OCI-LY7 (cell line): ENCODE measurements around the gene DDAH2. TPM values are rescaled to one million over a fixed set of nuclear protein-coding genes. Genes with fewer than 3 reads are reported as not detected.
A peak's percentile ranks its signal among the peaks of the same experiment; 100 is the strongest.

Source experiments
- BruUV-seq: library from RNA; stranded (reverse); fragments of 400-500 nt; replicated peaks from 2 replicates; lab custom pipeline; 2021; lab: Mats Ljungman, UMichigan
- CTCF ChIA-PET: fragments of 300-600 bp; sonication (Branson Sonifier 250); formaldehyde crosslinking; loops from one replicate; lab custom pipeline; 2022; ENCODE audit warnings: antibody characterized with exemption; ENCODE audit not compliant: unreplicated experiment; lab: Charles Lee
- POLR2A ChIA-PET: fragments of 300-600 bp; sonication (Branson Sonifier 250); formaldehyde crosslinking; loops from one replicate; lab custom pipeline; 2022; ENCODE audit warnings: antibody characterized with exemption; lab: Charles Lee
- DNase-seq: peaks from one replicate; pipeline ENCODE4 v3.0.0-alpha.2; 2015; ENCODE audit warnings: low spot score
- H2AFZ ChIP-seq: fragments of 200-600 bp; sonication (generic), shearing (Covaris generic); 2 replicates; pipeline ENCODE4 v1.6.1; 2014; ENCODE audit warnings: mild to moderate bottlenecking, antibody characterized with exemption, low read length, moderate library complexity
- H3K27ac ChIP-seq: fragments of 200-600 bp; sonication (generic); 2 replicates; pipeline ENCODE4 v1.5.1; 2014; ENCODE audit warnings: mixed run types, low read depth, mild to moderate bottlenecking, moderate library complexity, low read length, inconsistent platforms; ENCODE audit not compliant: poor library complexity, severe bottlenecking
- H3K36me3 ChIP-seq: fragments of 200-600 bp; sonication (generic); 2 replicates; pipeline ENCODE4 v1.6.1; 2014; ENCODE audit warnings: mild to moderate bottlenecking, antibody characterized with exemption, low read length, moderate library complexity, mixed read lengths; ENCODE audit not compliant: insufficient read depth
- H3K4me1 ChIP-seq: fragments of 200-600 bp; sonication (generic); 2 replicates; pipeline ENCODE4 v1.5.1; 2014; ENCODE audit warnings: mild to moderate bottlenecking, low read length; ENCODE audit not compliant: insufficient read depth, poor library complexity, severe bottlenecking
- H3K4me2 ChIP-seq: fragments of 200-600 bp; sonication (generic); 2 replicates; pipeline ENCODE4 v1.6.1; 2014; ENCODE audit warnings: mild to moderate bottlenecking, low read length
- H3K4me3 ChIP-seq: fragments of 200-600 bp; sonication (generic); 2 replicates; pipeline ENCODE4 v1.5.1; 2014; ENCODE audit warnings: mild to moderate bottlenecking, low read depth, low read length; ENCODE audit not compliant: poor library complexity, severe bottlenecking
- H3K79me2 ChIP-seq: fragments of 200-600 bp; sonication (generic); 2 replicates; pipeline ENCODE4 v1.6.1; 2016; ENCODE audit warnings: low read depth, mild to moderate bottlenecking, low read length, moderate library complexity, mixed read lengths; ENCODE audit not compliant: insufficient read depth
- H3K9me2 ChIP-seq: fragments of 200-600 bp; sonication (generic); 2 replicates; pipeline ENCODE4 v1.6.1; 2016; ENCODE audit warnings: mild to moderate bottlenecking, low read length, mixed read lengths; ENCODE audit not compliant: insufficient read depth
- H3K9me3 ChIP-seq: fragments of 200-600 bp; sonication (generic); 2 replicates; pipeline ENCODE4 v1.6.1; 2014; ENCODE audit warnings: mild to moderate bottlenecking, mixed run types, low read length, mixed read lengths
- H4K20me1 ChIP-seq: fragments of 200-600 bp; sonication (generic); 2 replicates; pipeline ENCODE4 v1.6.1; 2014; ENCODE audit warnings: mild to moderate bottlenecking, antibody characterized with exemption, low read length, moderate library complexity, mixed read lengths; ENCODE audit not compliant: insufficient read depth
- CTCF ChIP-seq: fragments of 200-600 bp; sonication (generic); conservative IDR thresholded peaks from 2 replicates; pipeline ENCODE4 v1.5.1; 2014; ENCODE audit warnings: mild to moderate bottlenecking, antibody characterized with exemption, low read length, moderate library complexity, mixed read lengths
- EZH2phosphoT487 ChIP-seq: fragments of 200-600 bp; sonication (generic); IDR thresholded peaks from 2 replicates; pipeline ENCODE4 v1.6.1; 2018; ENCODE audit warnings: low read depth, borderline replicate concordance, mild to moderate bottlenecking, mixed run types, antibody characterized with exemption, low read length, moderate library complexity, mixed read lengths
- intact Hi-C: fragments of 100-400 bp; cut with micrococcal nuclease; formaldehyde crosslinking; loops from one replicate; pipeline ENCODE4 v1.10.0; 2022; ENCODE audit not compliant: unreplicated experiment
- total RNA-seq, 2 experiments: library from RNA; depleted of rRNA in 1 of 2; stranded (reverse); fragments of >200 nt in 1 of 2; shearing (Covaris generic) in 1 of 2; gene quantifications; 2 replicates each; pipeline ENCODE4 v1.2.3, GENCODE V29; 2014 to 2022

DDAH2 gene
- total RNA-seq, 2 experiments from 2014 or later: 14.0 to 20.4 TPM

- H3K79me2 ChIP-seq: no peaks in the 10 kb centered on the region
- no peaks in the 10 kb centered on the region for H4K20me1 ChIP-seq
- intact Hi-C loops: loop anchor here (10.0 kb wide), 2 partner anchors 205 to 465 kb away; partner anchors contain the start of gene EHMT2
- no peak overlapping the region for H3K27ac ChIP-seq
- peak overlapping the region; percentile 28 for H3K4me2 ChIP-seq
- no peak overlapping the region for H2AFZ ChIP-seq
- ChIA-PET CTCF (interaction anchor here (0.5 to 0.6 kb wide), 2 partner anchors 21 to 80 kb away, joined by 3 to 5 read pairs; no protein-coding TSS in a partner anchor), POLR2A (interaction anchor here (0.6 to 1.4 kb wide), 3 partner anchors 9 to 51 kb away, joined by 3 to 4 read pairs (median 3); no protein-coding TSS in a partner anchor)
- DNase-seq: no peak
- H3K4me1 ChIP-seq: peaks cover 12% of the 10 kb centered on the region
- no peaks in the 10 kb centered on the region for H3K9me3 ChIP-seq
- H3K4me3 ChIP-seq: no peak overlapping the region
- H3K36me3 ChIP-seq: peaks cover 70% of the 10 kb centered on the region
- TF ChIP-seq CTCF (peak; percentile 73), EZH2phosphoT487 (no peak)
- BruUV-seq: no TSS peak
- no peaks in the 10 kb centered on the region for H3K9me2 ChIP-seq
Observed at GRCh38 chr6:31689249-31690110, 39.6 kb downstream of the DDAH2 start.

- H3K9me2 ChIP-seq: no peaks in the 10 kb centered on the region
- H3K27ac ChIP-seq: no peak overlapping the region
- TF ChIP-seq CTCF (no peak), EZH2phosphoT487 (no peak)
- no peak overlapping the region for H3K4me2 ChIP-seq
- intact Hi-C loops: loop anchor here (10.0 kb wide), 2 partner anchors 207 to 463 kb away; partner anchors contain the start of gene EHMT2
- CTCF ChIA-PET: no interaction called here
- H4K20me1 ChIP-seq: no peaks in the 10 kb centered on the region
- no peak for DNase-seq
- no peaks in the 10 kb centered on the region for H3K79me2 ChIP-seq
- H3K36me3 ChIP-seq: peaks cover 60% of the 10 kb centered on the region
- POLR2A ChIA-PET: interaction anchor here (0.7 kb wide), 1 partner anchor 13 kb away, joined by 3 read pairs; no protein-coding TSS in a partner anchor
- H3K9me3 ChIP-seq: no peaks in the 10 kb centered on the region
- no peak overlapping the region for H2AFZ ChIP-seq
- peaks cover 12% of the 10 kb centered on the region for H3K4me1 ChIP-seq
- BruUV-seq: no TSS peak
- H3K4me3 ChIP-seq: no peak overlapping the region
Observed at GRCh38 chr6:31687860-31688693, 41.0 kb downstream of the DDAH2 start.
